Liver (tissue), 9 donors: ENCODE measurements around the gene HES6. TPM values are rescaled to one million over a fixed set of nuclear protein-coding genes. Genes with fewer than 3 reads are reported as not detected.

ENCODE experiments used
- DNase-seq: peaks from one replicate; pipeline ENCODE4 v3.0.0-alpha.2; 2017; ENCODE audit warnings: low spot score
- H3K27ac ChIP-seq, 2 donors: one replicate each; pipeline ENCODE4 v1.7.0; 2013; ENCODE audit warnings: inconsistent platforms in 2 of 2, low read length in 2 of 2, control low read depth in 1 of 2, low read depth in 1 of 2, mild to moderate bottlenecking in 1 of 2
- H3K27me3 ChIP-seq, 4 donors: one replicate each; pipeline versions ENCODE4 v1.6.1 to v1.7.0; 2013; ENCODE audit warnings: low read length in 3 of 4, inconsistent platforms in 1 of 4, mild to moderate bottlenecking in 1 of 4, moderate library complexity in 1 of 4; ENCODE audit not compliant: control insufficient read depth in 4 of 4, insufficient read depth in 4 of 4
- H3K36me3 ChIP-seq, 4 donors: one replicate each; pipeline versions ENCODE4 v1.6.1 to v1.7.0; 2013; ENCODE audit warnings: low read length in 3 of 4, mild to moderate bottlenecking in 3 of 4, low read depth in 1 of 4, moderate library complexity in 1 of 4; ENCODE audit not compliant: control insufficient read depth in 4 of 4, insufficient read depth in 3 of 4
- H3K4me1 ChIP-seq, 4 donors: one replicate each; pipeline versions ENCODE4 v1.6.1 to v1.7.0; 2013; ENCODE audit warnings: low read length in 3 of 4, mild to moderate bottlenecking in 3 of 4, moderate library complexity in 1 of 4; ENCODE audit not compliant: control insufficient read depth in 4 of 4, insufficient read depth in 4 of 4
- H3K4me3 ChIP-seq, 3 donors: one replicate each; pipeline versions ENCODE4 v1.6.1 to v1.7.0; 2013; ENCODE audit warnings: low read length in 3 of 3, control low read depth in 1 of 3, low read depth in 1 of 3, mild to moderate bottlenecking in 1 of 3
- H3K9ac ChIP-seq, 2 donors: one replicate each; pipeline ENCODE4 v1.7.0; 2013; ENCODE audit warnings: low read length in 2 of 2, mild to moderate bottlenecking in 2 of 2, moderate library complexity in 2 of 2, control low read depth in 1 of 2, low read depth in 1 of 2
- H3K9me3 ChIP-seq, 4 donors: one replicate each; pipeline versions ENCODE4 v1.6.1 to v1.7.0; 2013; ENCODE audit warnings: low read length in 3 of 4; ENCODE audit not compliant: control insufficient read depth in 4 of 4
- EGR1 ChIP-seq, 2 donors: IDR thresholded peaks; 2 replicates each; pipeline ENCODE4 v1.6.1; 2016 to 2018; ENCODE audit warnings: antibody characterized with exemption in 2 of 2, low read depth in 2 of 2
- FOXA1 ChIP-seq: IDR thresholded peaks from 2 replicates; pipeline ENCODE4 v1.6.1; 2016; ENCODE audit warnings: antibody characterized with exemption
- FOXA2 ChIP-seq: IDR thresholded peaks from 2 replicates; pipeline ENCODE4 v1.6.1; 2016; ENCODE audit warnings: antibody characterized with exemption
- GABPA ChIP-seq, 2 donors: IDR thresholded peaks in 1 of 2; conservative IDR thresholded peaks in 1 of 2; 2 replicates each; pipeline ENCODE4 v1.6.1; 2016; ENCODE audit warnings: antibody characterized with exemption in 2 of 2, mild to moderate bottlenecking in 1 of 2, moderate library complexity in 1 of 2
- HNF4A ChIP-seq, 2 donors: conservative IDR thresholded peaks; 2 replicates each; pipeline ENCODE4 v1.6.1; 2016; ENCODE audit warnings: antibody characterized with exemption in 2 of 2, mild to moderate bottlenecking in 2 of 2
- HNF4G ChIP-seq: IDR thresholded peaks from 2 replicates; pipeline ENCODE4 v1.6.1; 2016; ENCODE audit warnings: antibody characterized with exemption
- JUND ChIP-seq, 2 donors: IDR thresholded peaks; 2 replicates each; pipeline ENCODE4 v1.6.1; 2016; ENCODE audit warnings: antibody characterized with exemption in 2 of 2
- MAX ChIP-seq: IDR thresholded peaks from 2 replicates; pipeline ENCODE4 v1.6.1; 2016; ENCODE audit warnings: antibody characterized with exemption
- NR2F2 ChIP-seq: IDR thresholded peaks from 2 replicates; pipeline ENCODE4 v1.6.1; 2016; ENCODE audit warnings: antibody characterized with exemption
- RAD21 ChIP-seq, 2 donors: IDR thresholded peaks; 2 replicates each; pipeline ENCODE4 v1.6.1; 2016; ENCODE audit warnings: antibody characterized with exemption in 2 of 2, mild to moderate bottlenecking in 2 of 2
- REST ChIP-seq: IDR thresholded peaks from 2 replicates; pipeline ENCODE4 v1.6.1; 2016; ENCODE audit warnings: antibody characterized with exemption, mild to moderate bottlenecking
- RXRA ChIP-seq, 2 donors: IDR thresholded peaks; 2 replicates each; pipeline ENCODE4 v1.6.1; 2017 to 2018; ENCODE audit warnings: antibody characterized with exemption in 2 of 2, mild to moderate bottlenecking in 1 of 2
- SP1 ChIP-seq: IDR thresholded peaks from 2 replicates; pipeline ENCODE4 v1.6.1; 2018; ENCODE audit warnings: antibody characterized with exemption, mild to moderate bottlenecking
- TAF1 ChIP-seq: conservative IDR thresholded peaks from 2 replicates; pipeline ENCODE4 v1.6.1; 2016; ENCODE audit warnings: antibody characterized with exemption, mild to moderate bottlenecking
- YY1 ChIP-seq: IDR thresholded peaks from 2 replicates; pipeline ENCODE4 v1.6.1; 2016; ENCODE audit warnings: antibody characterized with exemption, mild to moderate bottlenecking
- ZBTB33 ChIP-seq: IDR thresholded peaks from 2 replicates; pipeline ENCODE4 v1.6.1; 2016; ENCODE audit warnings: antibody characterized with exemption
- WGBS: extraction: QIAGEN DNeasy Blood & Tissue Kit; methylation state at CpG from one replicate; pipeline ENCODE4 v1.1.7; 2013; 5-methylcytosine and 5-hydroxymethylcytosine counted together
- polyA plus RNA-seq, 2 donors: library from polyadenylated mRNA; stranded (reverse) in 1 of 2; unstranded in 1 of 2; fragments of 200-250 nt in 1 of 2; fragments of >200 nt in 1 of 2; fragmentation: Nextera tagmentation in 1 of 2; extraction: Ambion mirVana in 1 of 2; gene quantifications; one replicate each; pipeline versions ENCODE4 v1.2.1 to v1.2.3, GENCODE V29; 2013 to 2015
- total RNA-seq, 2 donors: library from RNA; depleted of rRNA; stranded (reverse); fragments of >200 nt; gene quantifications; one replicate each; pipeline ENCODE4 v1.2.3, GENCODE V29; 2014
- TF ChIP-seq, protein P1 (sequence below): fragments of 150-350 bp; IDR thresholded peaks from 2 replicates; pipeline ENCODE4 v1.5.1; 2017; ENCODE audit warnings: improper control_type of control experiment, low read depth, low read length; ENCODE audit not compliant: missing input control
- TF ChIP-seq, protein P2 (sequence below): IDR thresholded peaks from 2 replicates; pipeline ENCODE4 v1.6.1; 2016; ENCODE audit warnings: antibody characterized with exemption
- donor health status: healthy.
- donor health status: healthy.
- donor health status: healthy.
- donor health status: healthy.
- donor health status: healthy.

The HES6 gene
- total and polyA plus RNA-seq, 4 donors, result 1.7 to 13.2 (median 2.6) TPM

DNA sequence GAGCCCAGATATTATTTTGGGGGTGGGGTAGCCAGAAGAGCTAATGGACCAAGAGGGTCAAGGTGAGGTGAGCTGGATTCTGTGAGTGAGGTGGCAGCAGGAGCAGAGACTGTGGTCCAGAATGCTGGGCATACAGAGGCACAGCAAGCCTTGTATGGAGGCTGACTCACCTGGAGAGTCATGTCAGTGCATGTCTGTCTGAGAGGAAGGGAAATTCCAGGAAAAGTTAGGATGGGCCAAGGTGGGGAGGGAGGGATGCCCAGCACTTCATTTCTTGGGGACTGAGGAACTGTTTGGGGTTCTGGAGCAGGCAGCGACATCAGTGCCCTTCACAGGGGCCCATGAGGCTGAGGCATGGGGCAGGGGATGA, 27.5 kb upstream of the HES6 start:
- peaks cover 5 to 66% (median 35%) of the 10 kb centered on the region in 4 donors for H3K36me3 ChIP-seq
- DNase-seq, result no peak

DNA sequence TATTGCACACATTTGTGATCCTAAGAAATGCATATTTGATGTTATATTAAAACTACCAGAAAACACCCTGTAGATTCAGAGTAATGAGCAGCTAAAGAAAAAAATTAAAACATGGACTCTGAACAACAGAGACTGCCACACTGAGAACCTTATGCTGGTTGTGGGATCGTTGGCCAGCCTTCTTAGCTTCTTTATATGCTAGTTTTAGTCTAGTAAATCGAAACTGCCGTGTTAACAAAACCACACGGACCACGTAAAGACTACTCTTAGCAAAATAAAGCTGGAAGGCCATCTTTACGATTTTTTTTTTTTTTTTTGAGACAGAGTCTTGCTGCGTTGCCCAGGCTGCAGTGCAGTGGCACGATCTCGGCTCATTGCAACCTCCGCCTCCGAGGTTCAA, 25.8 kb upstream of the HES6 start:
- Histone ChIP-seq H3K4me3 (no peak overlapping the region), H3K27me3 (no peaks in the 10 kb centered on the region), H3K27ac (no peak overlapping the region), H3K4me1 (peaks cover 2 to 22% (median 14%) of the 10 kb centered on the region in 4 donors), H3K36me3 (peaks cover 3 to 65% (median 34%) of the 10 kb centered on the region in 4 donors), H3K9ac (no peak overlapping the region), H3K9me3 (no peaks in the 10 kb centered on the region)
- DNase-seq, result no peak
- TF ChIP-seq HNF4G (no peak), GABPA (IDR thresholded peaks at IDR 0.05 in 1 of 2, conservative IDR thresholded peaks at IDR 0.05 in 1 of 2) (no peak), SP1 (no peak), REST (no peak), JUND (IDR thresholded peaks at IDR 0.05) (no peak), FOXA2 (no peak), NR2F2 (no peak), TAF1 (no peak), RAD21 (IDR thresholded peaks at IDR 0.05) (no peak), ZBTB33 (no peak), RXRA (IDR thresholded peaks at IDR 0.05) (no peak), YY1 (no peak), HNF4A (conservative IDR thresholded peaks at IDR 0.05) (no peak), FOXA1 (no peak), MAX (no peak), EGR1 (IDR thresholded peaks at IDR 0.05; ENCODE audit: low read depth in 2 of 2) (no peak)
- TF ChIP-seq, protein P1, sequence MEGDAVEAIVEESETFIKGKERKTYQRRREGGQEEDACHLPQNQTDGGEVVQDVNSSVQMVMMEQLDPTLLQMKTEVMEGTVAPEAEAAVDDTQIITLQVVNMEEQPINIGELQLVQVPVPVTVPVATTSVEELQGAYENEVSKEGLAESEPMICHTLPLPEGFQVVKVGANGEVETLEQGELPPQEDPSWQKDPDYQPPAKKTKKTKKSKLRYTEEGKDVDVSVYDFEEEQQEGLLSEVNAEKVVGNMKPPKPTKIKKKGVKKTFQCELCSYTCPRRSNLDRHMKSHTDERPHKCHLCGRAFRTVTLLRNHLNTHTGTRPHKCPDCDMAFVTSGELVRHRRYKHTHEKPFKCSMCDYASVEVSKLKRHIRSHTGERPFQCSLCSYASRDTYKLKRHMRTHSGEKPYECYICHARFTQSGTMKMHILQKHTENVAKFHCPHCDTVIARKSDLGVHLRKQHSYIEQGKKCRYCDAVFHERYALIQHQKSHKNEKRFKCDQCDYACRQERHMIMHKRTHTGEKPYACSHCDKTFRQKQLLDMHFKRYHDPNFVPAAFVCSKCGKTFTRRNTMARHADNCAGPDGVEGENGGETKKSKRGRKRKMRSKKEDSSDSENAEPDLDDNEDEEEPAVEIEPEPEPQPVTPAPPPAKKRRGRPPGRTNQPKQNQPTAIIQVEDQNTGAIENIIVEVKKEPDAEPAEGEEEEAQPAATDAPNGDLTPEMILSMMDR, result no peak
- TF ChIP-seq, protein P2, sequence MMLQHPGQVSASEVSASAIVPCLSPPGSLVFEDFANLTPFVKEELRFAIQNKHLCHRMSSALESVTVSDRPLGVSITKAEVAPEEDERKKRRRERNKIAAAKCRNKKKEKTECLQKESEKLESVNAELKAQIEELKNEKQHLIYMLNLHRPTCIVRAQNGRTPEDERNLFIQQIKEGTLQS, result no peak
- 94% methylated on average over 11 of the region's 11 CpGs for WGBS

More for the DNA sequence above, 27.5 kb upstream of the HES6 start:
- H3K4me1 ChIP-seq, result peaks cover 2 to 21% (median 14%) of the 10 kb centered on the region in 4 donors
- H3K27ac ChIP-seq, result no peak overlapping the region
- H3K4me3 ChIP-seq, result no peak overlapping the region
- no peaks in the 10 kb centered on the region for H3K27me3 ChIP-seq
- no peaks in the 10 kb centered on the region for H3K9me3 ChIP-seq
- no peak overlapping the region for H3K9ac ChIP-seq
- TF ChIP-seq HNF4G (no peak), RXRA (IDR thresholded peaks at IDR 0.05) (no peak), MAX (no peak), GABPA (IDR thresholded peaks at IDR 0.05 in 1 of 2, conservative IDR thresholded peaks at IDR 0.05 in 1 of 2) (no peak), FOXA2 (no peak)
- TF ChIP-seq, protein P1, result no peak
- 95% methylated on average over 1 of the region's 1 CpG for WGBS
